OCI-LY3 (cell line): ENCODE measurements around the gene NID1.

Source experiments
- H2AFZ ChIP-seq: fragments of 200-600, 300-600 bp; shearing (Covaris generic); 2 replicates; pipeline ENCODE4 v1.6.0; 2014; ENCODE audit warnings: antibody characterized with exemption, low read depth, low read length
- H3K27ac ChIP-seq: fragments of 200-600, 300-600 bp; sonication (generic); 2 replicates; pipeline ENCODE4 v1.5.1; 2014; ENCODE audit warnings: mild to moderate bottlenecking, low read length, moderate library complexity, mixed read lengths
- H3K27me3 ChIP-seq: fragments of 200-600, 300-600 bp; sonication (generic); 2 replicates; pipeline ENCODE4 v1.6.1; 2014; ENCODE audit warnings: low read depth, low read length, mixed read lengths
- H3K36me3 ChIP-seq: fragments of 200-600, 300-600 bp; sonication (generic); replicated peaks from 2 replicates; pipeline ENCODE3; 2014; ENCODE audit warnings: low read depth, low read length, mixed read lengths
- H3K4me1 ChIP-seq: fragments of 300-600, 200-600 bp; sonication (generic); 2 replicates; pipeline ENCODE4 v1.6.1; 2014; ENCODE audit warnings: low read length, mixed read lengths
- H3K4me2 ChIP-seq: fragments of 200-600, 300-600 bp; sonication (generic); 2 replicates; pipeline ENCODE4 v1.6.1; 2014; ENCODE audit warnings: low read length, mixed read lengths
- H3K4me3 ChIP-seq: fragments of 300-600, 200-600 bp; sonication (generic); 2 replicates; pipeline ENCODE4 v1.5.1; 2014; ENCODE audit warnings: antibody characterized with exemption, mild to moderate bottlenecking, low read length, moderate library complexity
- H3K79me2 ChIP-seq: fragments of 300-600, 200-600 bp; shearing (Covaris generic); 2 replicates; pipeline ENCODE4 v1.6.1; 2014; ENCODE audit warnings: mild to moderate bottlenecking, low read length, mixed read lengths
- H3K9ac ChIP-seq: fragments of 300-600, 200-600 bp; shearing (Covaris generic); 2 replicates; pipeline ENCODE4 v1.6.0; 2014; ENCODE audit warnings: mild to moderate bottlenecking, low read length, moderate library complexity
- H3K9me3 ChIP-seq: fragments of 200-600, 300-600 bp; shearing (Covaris generic); 2 replicates; pipeline ENCODE4 v1.6.1; 2014; ENCODE audit warnings: low read length, mixed read lengths; ENCODE audit not compliant: insufficient read depth
- H4K20me1 ChIP-seq: fragments of 200-600, 300-600 bp; sonication (generic); 2 replicates; pipeline ENCODE4 v1.6.1; 2016; ENCODE audit warnings: low read length, mixed read lengths; ENCODE audit not compliant: insufficient read depth
- EZH2phosphoT487 ChIP-seq: fragments of 200-600 bp; shearing (Covaris generic); IDR thresholded peaks from 2 replicates; pipeline ENCODE4 v1.6.1; 2018; ENCODE audit warnings: antibody characterized with exemption, mixed run types, low read depth
- TF ChIP-seq, protein P1 (sequence below): fragments of 200-600, 300-600 bp; sonication (generic); IDR thresholded peaks from 2 replicates; pipeline ENCODE4 v1.5.1; 2014; ENCODE audit warnings: antibody characterized with exemption, low read length, low read depth

Gene NID1

DNA sequence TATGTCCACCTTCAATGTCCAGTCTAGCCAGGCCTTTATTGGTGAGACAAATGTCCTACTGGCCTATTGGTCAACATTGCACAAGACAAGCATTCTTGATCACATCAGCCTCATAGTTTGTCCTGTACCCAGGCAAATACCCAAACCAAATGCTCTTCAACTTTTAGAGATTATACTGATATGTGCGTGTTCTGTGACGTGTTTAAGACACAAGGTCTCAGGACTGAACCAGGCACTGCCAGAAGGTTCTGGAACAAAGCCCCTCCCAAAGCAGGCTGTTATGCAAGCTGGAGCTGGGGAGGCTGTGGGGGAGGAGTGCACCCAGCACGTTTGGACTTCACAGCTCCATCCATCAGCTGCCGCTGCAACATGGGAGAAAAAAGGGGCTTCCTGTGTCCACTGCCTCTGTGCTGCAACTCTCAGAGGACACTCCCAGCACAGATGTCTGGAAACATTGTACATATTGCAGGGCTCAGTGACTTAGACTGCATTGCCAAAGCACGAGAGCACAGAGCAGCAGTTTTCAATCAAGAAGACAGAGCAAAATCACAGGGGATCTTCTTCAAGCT, 45.9 kb downstream of the NID1 start:
- Histone ChIP-seq H3K79me2 (no peaks in the 10 kb centered on the region), H2AFZ (no peak overlapping the region), H3K9ac (no peak overlapping the region), H4K20me1 (no peaks in the 10 kb centered on the region), H3K4me2 (no peak overlapping the region), H3K27me3 (peaks cover 27% of the 10 kb centered on the region), H3K9me3 (no peaks in the 10 kb centered on the region), H3K4me1 (no peaks in the 10 kb centered on the region; the same call in 1 of the 2 replicates), H3K27ac (no peak overlapping the region), H3K36me3 (no peaks in the 10 kb centered on the region), H3K4me3 (no peak overlapping the region)
- no peak for TF ChIP-seq EZH2phosphoT487
- TF ChIP-seq, protein P1, sequence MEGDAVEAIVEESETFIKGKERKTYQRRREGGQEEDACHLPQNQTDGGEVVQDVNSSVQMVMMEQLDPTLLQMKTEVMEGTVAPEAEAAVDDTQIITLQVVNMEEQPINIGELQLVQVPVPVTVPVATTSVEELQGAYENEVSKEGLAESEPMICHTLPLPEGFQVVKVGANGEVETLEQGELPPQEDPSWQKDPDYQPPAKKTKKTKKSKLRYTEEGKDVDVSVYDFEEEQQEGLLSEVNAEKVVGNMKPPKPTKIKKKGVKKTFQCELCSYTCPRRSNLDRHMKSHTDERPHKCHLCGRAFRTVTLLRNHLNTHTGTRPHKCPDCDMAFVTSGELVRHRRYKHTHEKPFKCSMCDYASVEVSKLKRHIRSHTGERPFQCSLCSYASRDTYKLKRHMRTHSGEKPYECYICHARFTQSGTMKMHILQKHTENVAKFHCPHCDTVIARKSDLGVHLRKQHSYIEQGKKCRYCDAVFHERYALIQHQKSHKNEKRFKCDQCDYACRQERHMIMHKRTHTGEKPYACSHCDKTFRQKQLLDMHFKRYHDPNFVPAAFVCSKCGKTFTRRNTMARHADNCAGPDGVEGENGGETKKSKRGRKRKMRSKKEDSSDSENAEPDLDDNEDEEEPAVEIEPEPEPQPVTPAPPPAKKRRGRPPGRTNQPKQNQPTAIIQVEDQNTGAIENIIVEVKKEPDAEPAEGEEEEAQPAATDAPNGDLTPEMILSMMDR: no peak

DNA sequence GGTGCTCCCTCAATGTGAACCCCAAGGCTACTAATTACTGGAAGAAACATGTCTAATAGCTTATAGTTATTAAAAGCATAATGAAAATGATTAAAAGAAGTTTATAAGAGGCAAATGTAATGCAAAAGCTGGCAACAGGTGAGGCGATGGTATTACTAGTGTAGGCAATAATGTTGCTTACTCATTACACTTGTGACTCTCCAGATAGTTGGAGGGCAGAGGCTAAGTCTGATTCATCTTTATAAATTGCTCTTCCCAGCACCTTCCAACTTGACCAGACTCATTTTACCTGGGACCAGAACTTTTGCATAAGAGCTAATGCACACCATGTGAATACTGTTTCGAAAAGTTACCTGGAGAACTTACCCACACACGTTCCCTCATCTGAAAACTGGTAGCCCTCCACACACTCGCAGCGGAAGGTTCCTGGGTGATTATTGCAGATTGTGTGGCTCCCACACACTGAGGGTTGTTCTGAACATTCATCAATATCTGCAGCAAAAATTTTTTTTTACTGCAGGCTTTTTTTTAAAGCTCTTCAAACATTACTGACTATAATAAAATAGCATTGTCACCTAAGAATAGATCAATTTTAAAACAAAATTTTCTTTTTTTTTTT, 48.0 kb downstream of the NID1 start:
- Histone ChIP-seq H3K36me3 (no peaks in the 10 kb centered on the region), H3K27ac (no peak overlapping the region), H3K9me3 (no peaks in the 10 kb centered on the region), H3K79me2 (no peaks in the 10 kb centered on the region), H2AFZ (no peak overlapping the region), H4K20me1 (no peaks in the 10 kb centered on the region), H3K27me3 (peaks cover 31% of the 10 kb centered on the region), H3K4me3 (no peak overlapping the region), H3K4me2 (no peak overlapping the region), H3K9ac (no peak overlapping the region), H3K4me1 (no peaks in the 10 kb centered on the region)
- TF ChIP-seq EZH2phosphoT487: no peak
- TF ChIP-seq, protein P1: no peak

DNA sequence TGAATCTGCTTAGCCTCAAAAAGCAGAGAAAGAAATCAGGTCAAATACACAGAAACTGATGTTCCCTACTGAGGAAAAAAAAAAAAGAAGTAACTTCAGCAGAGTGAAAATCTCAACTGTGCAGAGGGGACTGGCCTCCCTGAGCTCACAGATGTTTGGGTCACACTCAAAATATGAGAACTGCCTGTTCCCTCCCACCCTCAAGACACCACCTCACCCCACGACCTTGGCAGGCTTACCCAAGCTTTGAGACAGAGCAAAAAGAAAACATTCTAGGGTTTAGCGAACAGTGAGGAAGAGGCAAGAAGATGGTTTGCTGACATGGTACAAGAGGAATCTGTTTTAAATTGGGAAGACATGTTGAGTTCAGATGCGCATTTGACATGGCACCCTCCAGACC, 48.8 kb downstream of the NID1 start:
- TF ChIP-seq, protein P1: no peak
- TF ChIP-seq EZH2phosphoT487: no peak
- H3K27ac ChIP-seq: no peak overlapping the region
- peaks cover 28% of the 10 kb centered on the region for H3K27me3 ChIP-seq
- no peaks in the 10 kb centered on the region for H3K9me3 ChIP-seq
- H2AFZ ChIP-seq: no peak overlapping the region
- no peak overlapping the region for H3K4me2 ChIP-seq
- H4K20me1 ChIP-seq: no peaks in the 10 kb centered on the region
- no peak overlapping the region for H3K4me3 ChIP-seq
- H3K36me3 ChIP-seq: no peaks in the 10 kb centered on the region
- H3K79me2 ChIP-seq: no peaks in the 10 kb centered on the region
- H3K4me1 ChIP-seq: no peaks in the 10 kb centered on the region
- no peak overlapping the region for H3K9ac ChIP-seq

DNA sequence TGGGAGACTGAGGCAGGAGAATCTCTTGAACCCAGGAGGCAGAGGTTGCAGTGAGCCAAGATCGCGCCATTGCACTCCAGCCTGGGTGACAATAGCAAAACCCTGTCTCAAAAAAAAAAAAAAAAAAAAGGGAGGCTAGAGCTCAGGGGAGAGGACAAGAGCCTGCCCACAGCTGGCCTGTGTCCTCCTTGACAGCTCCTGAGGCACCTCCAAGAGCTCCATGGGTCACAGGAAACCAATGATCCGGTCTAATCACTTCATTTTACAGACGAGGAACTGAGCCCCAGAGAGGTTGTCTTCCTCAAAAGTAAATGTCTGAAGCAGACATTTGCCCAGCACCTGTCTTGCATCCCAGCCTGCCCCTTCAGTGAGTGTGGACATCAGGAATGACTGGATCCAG, 49.4 kb downstream of the NID1 start:
- H3K9ac ChIP-seq: no peak overlapping the region
- H3K4me1 ChIP-seq: no peaks in the 10 kb centered on the region
- H2AFZ ChIP-seq: no peak overlapping the region
- peaks cover 22% of the 10 kb centered on the region for H3K27me3 ChIP-seq
- no peaks in the 10 kb centered on the region for H3K36me3 ChIP-seq
- no peak overlapping the region for H3K4me2 ChIP-seq
- H3K4me3 ChIP-seq: no peak overlapping the region
- TF ChIP-seq EZH2phosphoT487: no peak
- TF ChIP-seq, protein P1: no peak
- H4K20me1 ChIP-seq: no peaks in the 10 kb centered on the region
- H3K27ac ChIP-seq: no peak overlapping the region
- no peaks in the 10 kb centered on the region for H3K9me3 ChIP-seq
- H3K79me2 ChIP-seq: no peaks in the 10 kb centered on the region
